ENCODE data around the gene DAP3.

DNA sequence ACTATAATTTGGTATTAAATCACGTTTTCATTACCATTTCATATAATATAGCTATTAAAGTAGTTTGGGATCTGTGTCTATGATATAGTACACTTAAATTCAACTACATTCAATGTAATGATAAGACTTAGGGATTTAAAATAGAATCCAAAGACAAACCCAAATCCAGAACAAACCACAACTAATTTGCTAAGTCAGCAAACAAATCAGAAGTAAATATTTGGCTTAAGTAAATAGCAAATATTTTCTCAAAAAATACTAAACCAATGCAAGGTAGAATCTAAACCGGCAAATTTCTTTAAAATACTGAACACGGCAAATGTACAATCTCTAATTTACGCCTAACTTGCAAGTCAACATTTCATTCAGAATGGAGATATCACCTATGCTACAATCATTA is 17.1 kb upstream of the DAP3 start:
- TF ChIP-seq CTCF (IDR thresholded peaks at IDR 0.05) (no peak), EZH2 (IDR thresholded peaks at IDR 0.05; ENCODE audit: borderline replicate concordance, insufficient read depth, low read depth, low read length, poor library complexity, severe bottlenecking) (no peak)
